Skin epidermis (tissue), 12 donors: Measurements from ENCODE around the gene GFOD2.

Source experiments
- H3K27ac ChIP-seq, 21 experiments: fragments of 200-600 bp; sonication (generic) in 11 of 21; one replicate each; pipeline ENCODE4 v1.5.0; 2020; ENCODE audit warnings: mild to moderate bottlenecking in 3 of 21, inconsistent platforms in 2 of 21, moderate library complexity in 2 of 21
- H3K4me3 ChIP-seq, 7 experiments: fragments of 200-600 bp; sonication (generic) in 2 of 7; one replicate each; pipeline ENCODE4 v1.5.0; 2020; ENCODE audit warnings: inconsistent platforms in 2 of 7, mild to moderate bottlenecking in 2 of 7, moderate library complexity in 1 of 7

GFOD2 gene

DNA sequence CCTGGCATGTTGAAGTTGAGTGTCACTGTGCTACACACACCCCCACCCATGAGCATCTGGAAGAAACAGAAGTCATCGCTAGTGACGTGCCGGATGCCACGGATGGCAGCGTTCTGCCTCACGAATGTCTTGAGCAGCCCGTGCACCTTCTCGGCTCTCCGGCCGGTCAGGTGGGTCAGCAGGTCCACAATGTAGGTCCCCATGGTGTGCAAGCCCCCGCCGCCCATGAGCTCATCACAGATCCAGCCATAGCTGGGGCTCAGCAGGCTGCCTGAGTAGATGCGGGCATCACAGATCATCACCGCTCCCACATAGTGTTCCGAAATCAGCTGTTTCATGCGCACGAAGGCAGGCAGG lies 43.6 kb downstream of the GFOD2 start:
- H3K27ac ChIP-seq: peak overlapping the region in 6 of 21 experiments; percentile 6 to 85 (median 69)

DNA sequence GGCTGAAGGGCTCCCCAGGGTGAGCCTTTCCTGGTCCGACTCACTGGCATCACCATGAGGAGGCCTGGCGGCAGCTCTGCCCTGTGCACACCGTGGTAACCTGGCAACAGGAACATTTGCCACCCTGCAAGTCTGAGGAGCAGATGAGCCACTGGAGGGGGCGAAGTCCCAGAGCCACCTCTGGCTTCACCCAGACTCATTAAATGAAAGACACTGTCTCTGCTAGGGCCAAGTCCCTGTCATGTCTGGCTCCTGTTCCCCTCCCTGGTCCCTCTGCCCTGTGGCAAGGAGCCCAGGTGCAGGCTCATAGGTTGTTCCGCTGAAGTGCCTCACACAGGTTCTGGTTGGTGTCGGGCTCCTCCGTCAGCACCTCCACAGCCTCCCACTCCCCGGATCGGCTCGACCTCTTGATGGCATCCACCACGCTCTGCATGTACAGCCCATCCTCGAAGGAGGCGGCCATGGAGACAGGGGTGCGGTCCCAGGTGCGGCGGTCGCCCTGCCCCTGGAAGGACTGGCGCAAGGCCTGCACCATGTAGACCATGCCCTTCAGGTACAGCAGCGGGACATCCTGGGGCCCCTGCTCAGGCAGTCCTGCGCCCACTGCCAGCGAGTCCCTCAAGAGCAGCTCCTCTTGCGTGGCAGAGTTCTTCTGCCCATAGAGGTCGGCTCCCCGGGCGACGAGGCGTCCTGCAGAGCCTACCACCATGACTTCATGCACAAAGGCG lies 44.1 kb downstream of the GFOD2 start:
- H3K27ac ChIP-seq: peak overlapping the region in 18 of 21 experiments; percentile 49 to 86 (median 80)
- H3K4me3 ChIP-seq: no peak overlapping the region

More for the DNA sequence above, 43.6 kb downstream of the GFOD2 start:
- no peak overlapping the region for H3K4me3 ChIP-seq

DNA sequence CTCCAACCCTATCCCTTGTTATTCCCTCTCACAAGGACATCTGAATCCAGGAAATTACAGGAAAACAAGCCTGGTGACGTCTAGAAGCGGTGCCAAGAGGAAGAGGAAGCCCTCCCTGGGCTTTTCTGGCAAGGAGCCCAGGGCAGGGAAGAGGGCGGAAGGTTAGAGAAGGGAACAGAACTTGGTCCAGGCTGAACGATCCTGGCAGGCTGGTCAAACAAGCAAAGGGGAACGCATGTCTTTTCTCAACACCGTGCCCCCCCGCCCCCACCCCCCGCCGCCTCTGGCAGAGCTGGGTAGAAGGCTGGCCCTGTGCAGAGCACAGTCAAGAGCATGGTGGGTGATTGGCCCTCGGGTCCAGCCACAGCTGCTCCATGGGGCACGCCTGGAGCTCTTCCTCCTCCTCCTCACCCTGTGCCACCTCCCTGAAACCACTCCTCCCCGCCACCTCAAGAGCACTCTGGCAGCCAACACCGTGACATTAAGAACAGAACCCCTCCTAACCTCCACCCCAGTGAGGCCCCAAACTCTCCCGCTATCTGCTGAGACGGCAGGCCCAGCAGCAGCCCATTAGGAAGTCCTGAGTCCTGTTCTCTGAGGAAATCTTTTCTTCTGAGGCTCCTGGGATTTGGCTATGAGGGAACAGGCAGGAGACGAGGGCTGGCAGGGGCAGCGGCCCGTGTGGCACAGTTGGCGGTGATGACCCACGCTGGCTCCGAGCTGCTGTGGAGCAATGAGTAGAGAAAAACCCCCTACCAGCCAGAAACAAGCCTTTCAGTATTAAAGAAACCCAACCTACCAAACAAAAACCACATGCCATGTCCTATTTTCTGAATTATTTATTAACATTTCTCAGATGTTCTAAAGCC lies 45.2 kb downstream of the GFOD2 start:
- Histone ChIP-seq H3K4me3 (no peak overlapping the region), H3K27ac (peak overlapping the region in 20 of 21 experiments; percentile 49 to 86 (median 78))

DNA sequence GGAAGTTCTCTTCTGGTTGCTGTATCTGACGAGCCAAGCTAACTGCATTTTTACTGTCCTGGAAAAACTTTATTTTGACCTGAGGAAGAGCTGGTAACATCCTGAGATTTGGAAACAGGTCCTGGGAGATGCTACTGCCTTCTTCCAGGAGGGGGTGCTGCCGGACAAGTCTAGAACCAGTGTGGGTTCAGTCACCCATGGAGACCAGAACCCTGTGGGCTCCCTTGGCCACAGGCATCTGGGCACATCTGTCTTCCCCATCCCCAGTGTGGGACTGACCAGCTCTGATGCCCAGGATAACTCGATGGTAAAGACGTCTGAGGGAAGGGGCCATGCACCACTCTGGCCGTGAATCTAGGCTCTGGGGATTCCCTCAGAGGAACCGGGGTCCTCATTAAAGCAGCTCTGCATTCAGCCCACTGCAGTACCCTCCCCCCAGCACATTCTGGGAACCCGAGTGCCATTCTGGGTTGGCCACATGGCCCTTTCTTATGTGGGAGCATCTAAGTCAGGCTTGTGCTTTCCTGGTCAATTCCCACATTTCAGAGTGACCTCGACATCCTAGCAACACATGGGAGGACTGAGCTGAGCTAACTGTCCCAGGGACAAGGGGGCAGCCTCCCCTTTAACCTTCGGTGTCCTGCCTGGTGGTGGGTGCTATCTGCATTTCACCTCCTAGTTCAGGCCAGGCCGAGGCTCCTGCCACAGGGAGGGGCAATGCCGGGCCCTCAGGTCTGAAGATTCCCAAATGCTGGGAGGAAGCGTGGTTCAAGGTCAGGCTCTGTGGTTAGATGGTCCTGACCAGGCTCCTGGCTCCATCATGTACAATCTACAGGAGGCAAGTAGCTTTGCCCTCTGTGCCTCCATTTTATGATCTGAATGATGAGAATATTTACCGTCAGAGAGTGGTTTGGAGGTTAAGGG lies 46.1 kb downstream of the GFOD2 start:
- Histone ChIP-seq H3K27ac (peak overlapping the region; percentile 8 to 86 (median 78)), H3K4me3 (no peak overlapping the region)

DNA sequence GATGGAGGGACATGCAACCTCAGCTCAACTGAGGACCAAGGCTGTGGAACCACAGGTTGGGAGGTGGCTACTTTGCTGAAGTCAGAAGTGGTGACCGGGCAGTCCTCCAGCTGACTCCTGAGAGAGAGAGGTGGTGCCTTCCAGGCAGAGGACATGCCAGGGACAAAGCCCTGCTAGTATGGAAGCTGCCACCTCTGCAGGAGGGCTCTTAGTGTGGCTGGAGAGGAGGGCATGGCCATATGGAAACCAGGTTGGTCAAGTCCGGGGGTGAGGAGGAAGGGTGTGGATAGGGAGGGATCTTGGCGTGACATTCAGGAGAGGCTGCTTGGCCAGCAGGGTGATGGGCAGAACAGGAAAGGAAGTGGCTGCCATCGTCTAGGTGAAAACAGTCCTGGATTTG lies 46.8 kb downstream of the GFOD2 start:
- Histone ChIP-seq H3K4me3 (no peak overlapping the region), H3K27ac (peak overlapping the region in 5 of 21 experiments; percentile 20 to 83 (median 35))

DNA sequence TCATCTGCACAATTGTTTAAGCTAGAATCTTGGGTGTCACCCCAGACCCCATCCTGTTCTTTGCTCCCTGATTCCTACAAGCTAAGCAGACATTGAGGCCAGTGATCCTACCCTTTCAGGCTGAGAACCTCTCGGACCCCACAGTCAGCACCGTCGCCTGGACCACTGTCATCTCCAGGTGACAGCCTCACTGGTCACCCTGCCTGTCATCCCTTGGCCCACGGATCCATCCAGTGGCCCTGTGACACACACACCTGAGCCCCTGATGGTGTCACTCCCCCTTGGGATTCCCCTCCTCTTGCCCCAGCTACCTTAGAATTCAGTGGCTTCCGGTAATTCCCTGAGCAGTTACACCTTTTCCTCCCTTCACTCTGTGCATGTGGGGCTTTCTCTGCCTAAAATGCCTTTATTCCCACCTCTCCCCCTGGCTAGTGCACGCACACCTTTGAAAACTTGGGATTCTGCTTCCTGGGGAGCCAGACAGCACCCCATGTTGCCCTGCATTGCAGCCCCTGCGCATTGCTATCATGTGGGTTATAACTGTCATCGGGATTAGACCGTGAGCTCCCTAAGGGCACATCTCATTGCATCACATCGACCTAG lies 49.5 kb downstream of the GFOD2 start:
- peak overlapping the region in 1 of 21 experiments; percentile 95 for H3K27ac ChIP-seq
- no peak overlapping the region for H3K4me3 ChIP-seq

DNA sequence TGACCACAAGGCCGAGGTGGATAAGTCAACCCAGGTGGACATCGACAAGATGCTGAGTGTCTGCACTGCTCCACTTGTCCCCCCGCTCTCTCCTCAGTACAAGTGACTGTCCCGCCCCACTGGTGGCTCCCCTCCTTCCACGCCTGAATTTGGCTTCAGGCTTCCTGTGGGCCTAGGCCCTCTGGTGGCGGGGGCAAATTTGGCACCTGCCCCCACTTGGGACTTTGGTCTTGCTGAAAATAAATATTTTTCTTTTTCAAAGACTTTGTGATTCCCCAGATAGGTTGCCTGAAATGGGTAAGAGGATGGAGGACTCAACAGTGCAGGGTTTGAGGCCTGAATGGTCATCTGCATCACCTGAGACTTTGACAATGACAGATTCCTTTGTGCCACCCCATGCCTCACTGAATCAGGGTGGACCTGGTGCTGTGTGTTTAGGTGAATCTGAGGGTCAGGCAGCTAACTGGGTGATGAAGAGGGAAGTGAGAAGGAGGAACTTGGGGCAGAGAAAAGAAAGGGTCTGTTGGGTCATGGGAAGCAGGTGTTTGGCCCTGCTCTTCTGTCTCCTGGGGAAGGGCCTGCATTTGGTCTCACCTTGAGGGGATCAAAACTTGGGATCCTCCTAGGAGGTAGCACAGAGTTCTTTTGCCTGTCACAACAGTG lies 50.5 kb downstream of the GFOD2 start:
- Histone ChIP-seq H3K4me3 (no peak overlapping the region), H3K27ac (peak overlapping the region in 10 of 21 experiments; percentile 2 to 95 (median 86))

DNA sequence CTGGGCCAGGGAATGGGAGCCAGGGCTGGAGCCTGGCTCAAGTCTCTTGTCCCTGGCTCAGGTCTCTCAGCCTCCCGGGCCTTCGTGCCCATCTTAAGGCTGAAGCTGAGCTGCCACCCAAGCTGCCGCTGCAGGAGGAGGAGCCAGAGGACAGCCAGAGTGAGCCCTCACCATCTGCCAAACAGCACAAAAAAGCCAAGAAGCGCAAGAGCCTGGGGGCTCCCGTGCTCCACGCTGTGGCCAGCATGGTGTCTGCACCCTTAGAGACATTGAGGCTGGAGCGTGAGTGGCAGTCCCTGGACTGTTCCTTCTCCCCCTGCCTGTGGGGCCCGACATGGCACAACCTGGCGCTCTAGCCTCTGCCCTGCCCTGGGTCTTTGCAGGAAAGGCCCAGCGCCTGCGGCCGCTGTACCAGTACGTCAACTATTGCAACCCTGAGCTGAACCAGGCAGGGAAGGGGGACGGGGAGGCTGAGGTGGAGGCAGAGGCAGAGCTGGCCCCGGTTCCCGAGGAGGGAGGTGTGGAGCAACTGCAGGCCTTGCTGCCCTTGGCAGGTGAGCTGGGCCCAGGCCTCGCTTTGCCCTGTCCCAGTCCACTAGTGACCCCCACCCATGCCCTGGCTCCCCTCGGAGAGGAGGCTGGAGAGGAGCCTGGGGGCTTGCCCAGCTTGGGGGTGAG lies 51.2 kb downstream of the GFOD2 start:
- peak overlapping the region in 4 of 7 experiments; percentile 69 to 91 (median 78) for H3K4me3 ChIP-seq
- peak overlapping the region in 20 of 21 experiments; percentile 5 to 95 (median 90) for H3K27ac ChIP-seq

DNA sequence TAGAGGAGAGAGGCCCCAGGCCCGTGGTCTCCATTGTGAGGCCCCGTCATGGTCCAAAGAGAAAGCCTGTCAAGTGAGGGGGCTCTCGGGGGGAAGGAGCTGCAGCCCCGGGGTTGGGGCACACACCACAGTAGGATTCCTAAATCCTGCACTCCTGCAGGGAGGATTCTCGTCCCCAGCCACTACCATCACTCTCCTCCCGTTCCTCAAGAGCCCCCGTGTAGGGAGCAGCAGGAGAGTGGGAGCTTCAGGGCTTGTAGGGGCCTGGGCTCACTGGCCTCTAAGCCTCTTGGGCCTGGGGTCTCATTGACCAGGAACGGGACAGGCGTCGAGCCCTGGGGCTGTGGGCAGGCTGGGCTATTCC lies 51.7 kb downstream of the GFOD2 start:
- H3K27ac ChIP-seq: peak overlapping the region in 20 of 21 experiments; percentile 82 to 95 (median 90)
- H3K4me3 ChIP-seq: peak overlapping the region; percentile 64 to 91 (median 72)

DNA sequence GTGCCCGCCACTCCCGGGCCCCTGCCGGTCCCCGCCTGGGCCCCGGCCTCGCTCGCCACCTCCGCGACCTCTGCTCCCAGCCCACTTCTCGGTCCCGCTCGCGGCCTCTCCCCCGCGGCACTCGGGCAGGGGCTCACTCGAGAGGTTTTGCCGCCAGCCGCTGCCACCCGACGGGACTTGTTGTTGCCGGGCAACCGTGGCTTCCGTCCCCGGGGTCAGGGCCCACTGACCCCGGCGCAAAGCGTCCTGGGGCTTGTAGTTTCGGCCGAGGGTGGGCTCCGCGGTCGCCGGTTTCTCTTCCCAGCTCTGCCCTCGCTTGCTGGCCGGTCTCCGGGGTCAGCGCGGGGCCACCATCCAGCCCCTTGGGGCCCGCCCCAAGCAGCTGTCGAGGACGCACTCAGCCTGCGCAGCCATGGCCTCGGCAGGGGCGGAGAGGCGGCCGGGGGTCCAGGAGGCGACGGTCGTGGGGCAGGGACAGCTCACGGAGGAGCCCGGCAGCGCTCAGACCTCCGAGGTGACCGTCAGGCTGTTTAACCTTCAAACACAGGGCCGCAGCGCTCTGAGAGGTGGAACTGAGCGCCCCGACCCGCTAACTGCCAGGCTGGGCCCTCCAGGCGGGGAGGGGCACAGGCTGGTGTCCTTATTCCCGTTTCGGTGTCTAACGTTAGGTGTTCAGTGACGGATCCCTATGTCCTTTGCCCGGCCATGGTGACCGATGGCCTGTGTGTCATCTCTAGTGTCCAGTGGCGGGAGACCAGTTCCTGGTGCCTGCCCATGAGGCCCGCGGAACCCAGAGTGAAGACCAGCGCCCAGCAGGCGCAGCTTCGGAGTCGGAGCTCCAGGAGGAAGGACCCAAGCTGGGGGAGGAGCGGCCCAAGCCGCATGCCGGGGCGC lies 52.3 kb downstream of the GFOD2 start, which contains the start of the genes C16orf86 and ENKD1:
C16orf86 (plus strand) TSS at position 256 of the 894 bp plus-strand sequence; CDS start at position 413, 157 bp downstream.
ENKD1 (minus strand) TSS at position 192 of the 894 bp plus-strand sequence. CDS start 308 bp downstream, outside the sequence.
- Histone ChIP-seq H3K4me3 (peak within 1 kb of the TSS; percentile 64 to 91 (median 72)), H3K27ac (peak within 1 kb of the TSS; percentile 82 to 95 (median 90))

DNA sequence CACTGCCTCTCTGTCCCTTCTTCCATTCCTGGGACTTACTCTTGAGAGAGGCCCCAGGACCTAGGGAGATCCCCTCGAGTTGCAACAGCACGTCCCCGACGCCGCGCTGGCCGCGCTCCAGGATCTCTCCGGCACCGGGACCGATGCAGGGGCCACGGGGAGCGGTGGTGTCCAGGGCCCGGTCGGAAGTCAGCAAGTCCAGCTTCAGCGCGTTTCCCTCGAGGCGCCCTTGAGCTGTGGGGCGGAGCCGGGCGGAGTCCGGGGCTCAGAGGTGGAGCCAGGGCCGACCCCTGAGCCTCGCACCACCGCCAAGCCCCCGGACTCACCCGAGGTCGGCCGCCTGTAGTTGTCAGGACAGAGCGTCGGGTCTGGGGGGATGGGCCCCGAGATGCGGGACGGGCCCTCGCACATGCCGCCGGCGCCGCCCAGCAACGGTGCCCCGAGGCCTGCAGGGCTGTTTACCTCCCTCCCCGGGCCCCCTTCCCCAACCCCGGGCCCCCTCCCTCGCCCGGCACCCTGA lies 53.0 kb downstream of the GFOD2 start:
- peak overlapping the region in 19 of 21 experiments; percentile 82 to 95 (median 90) for H3K27ac ChIP-seq
- peak overlapping the region; percentile 64 to 91 (median 72) for H3K4me3 ChIP-seq

DNA sequence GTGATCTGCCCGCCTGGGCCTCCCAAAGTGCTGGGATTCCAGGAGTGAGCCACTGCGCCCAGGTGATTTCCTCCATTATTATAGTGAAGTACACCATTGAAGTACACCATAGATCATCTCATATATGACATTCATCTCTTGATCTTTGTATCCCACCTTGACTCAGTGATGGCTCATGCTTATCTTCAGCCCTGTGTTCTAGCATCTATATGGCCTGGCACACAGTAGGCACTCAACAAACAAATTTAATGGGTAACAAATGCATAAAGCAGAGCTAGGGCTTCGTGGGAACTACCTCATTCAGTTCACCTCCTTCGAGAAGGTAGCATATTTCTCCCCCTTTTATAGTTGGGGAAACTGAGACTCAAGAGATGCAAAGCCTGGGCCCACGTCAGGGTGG lies 53.5 kb downstream of the GFOD2 start:
- H3K27ac ChIP-seq: peak overlapping the region in 6 of 21 experiments; percentile 89 to 95 (median 92)
- H3K4me3 ChIP-seq: peak overlapping the region; percentile 64 to 91 (median 72)

DNA sequence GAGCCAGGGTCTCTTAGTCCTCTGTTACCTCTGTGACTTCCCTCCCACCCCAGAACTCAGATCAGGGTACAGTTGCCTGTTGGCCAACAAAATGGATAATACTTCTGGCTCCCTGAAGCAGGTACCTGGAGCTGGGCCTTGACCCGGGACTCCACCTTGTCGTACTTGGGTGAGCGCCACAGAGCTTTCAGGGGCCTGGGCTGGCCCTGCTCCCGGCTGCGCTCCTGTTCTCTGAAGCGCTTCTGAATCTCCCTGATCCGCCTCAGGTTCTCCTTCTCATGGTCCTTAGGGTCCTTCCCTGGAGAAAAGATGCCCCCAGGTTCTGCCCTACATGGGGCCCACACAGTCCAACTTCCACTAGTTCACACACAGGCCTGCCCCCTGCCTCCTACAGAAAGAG lies 54.2 kb downstream of the GFOD2 start:
- H3K4me3 ChIP-seq: no peak overlapping the region
- no peak overlapping the region for H3K27ac ChIP-seq

DNA sequence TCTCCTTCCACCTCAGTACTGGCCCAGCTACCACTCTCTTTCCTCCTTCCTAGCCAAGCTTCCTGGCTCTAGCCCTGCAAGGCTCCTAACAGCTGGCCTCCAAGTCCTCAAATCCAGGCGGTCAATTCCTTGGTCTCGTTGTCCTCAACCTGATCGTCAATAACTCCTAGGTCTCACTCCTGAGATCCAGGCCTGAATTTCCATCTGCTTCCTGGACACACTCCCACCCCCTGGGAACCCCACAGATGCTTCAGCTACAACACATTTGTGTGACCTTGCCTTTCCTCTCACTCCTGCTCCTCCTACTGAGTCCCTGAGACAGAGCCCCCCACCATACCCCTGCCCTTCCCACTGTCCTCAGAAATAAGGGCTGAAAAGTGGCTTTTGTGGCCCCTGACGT lies 54.9 kb downstream of the GFOD2 start:
- no peak overlapping the region for H3K4me3 ChIP-seq
- no peak overlapping the region for H3K27ac ChIP-seq

DNA sequence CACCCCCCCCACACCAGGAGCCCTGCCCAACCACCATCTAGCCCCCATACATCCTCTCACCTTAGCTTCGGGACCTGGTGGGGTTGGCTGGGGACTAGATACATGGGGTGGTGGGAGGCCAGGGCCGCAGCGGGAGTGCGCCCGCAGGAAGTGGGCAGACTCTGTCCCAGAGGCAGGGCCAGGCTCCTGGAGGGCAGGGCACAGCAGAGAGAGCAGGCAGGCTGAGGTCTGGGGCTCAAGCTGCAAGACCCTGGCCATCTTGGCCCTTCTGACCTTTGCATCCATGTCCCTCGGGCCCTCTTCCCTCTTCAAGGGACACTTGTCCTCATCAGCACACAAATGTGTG lies 55.3 kb downstream of the GFOD2 start:
- Histone ChIP-seq H3K4me3 (no peak overlapping the region), H3K27ac (no peak overlapping the region)

DNA sequence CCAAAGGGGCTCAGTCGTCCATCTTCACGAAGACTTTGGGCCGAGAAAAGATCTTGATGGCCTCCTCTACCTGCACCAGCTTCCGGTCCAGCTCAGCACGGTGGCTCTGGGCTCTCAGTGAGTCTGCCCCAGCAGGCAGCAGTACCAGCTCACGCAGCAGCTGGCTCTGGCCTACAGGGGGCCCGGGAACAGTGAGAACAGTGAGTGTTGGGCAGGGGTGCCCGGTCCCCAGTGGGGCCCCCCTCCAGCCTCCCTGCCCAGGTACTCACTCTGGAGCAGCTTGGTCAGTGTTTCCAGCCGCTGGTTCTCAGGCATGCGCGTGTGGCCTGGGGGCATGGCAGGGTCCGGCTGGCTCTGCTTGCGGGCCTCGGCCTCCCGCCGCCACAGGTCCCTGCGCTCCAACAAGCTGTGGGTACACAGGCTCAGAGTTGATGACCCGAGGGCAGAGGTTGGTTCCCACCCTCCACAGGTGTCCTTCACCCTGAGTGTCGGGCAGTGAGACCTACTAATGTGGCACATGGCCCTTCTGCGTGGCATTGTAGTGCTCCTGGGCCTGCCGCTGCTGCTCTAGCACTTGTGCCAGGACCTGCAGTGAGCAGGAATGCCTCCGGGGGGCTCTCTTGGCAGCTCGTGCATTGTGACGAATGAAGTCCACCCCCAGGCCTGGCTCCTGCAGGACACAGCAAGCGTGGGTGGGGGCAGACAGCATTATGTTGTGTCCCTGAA lies 55.8 kb downstream of the GFOD2 start:
- no peak overlapping the region for H3K27ac ChIP-seq

More for the DNA sequence above, 55.8 kb downstream of the GFOD2 start:
- H3K4me3 ChIP-seq: no peak overlapping the region
